Activated T-helper 1 cell treated with Interleukin-2 at 50 U/mL for 16 hours (primary cell): ENCODE data around the gene TP53I3.
"Not testable (repeated sequence)": the region's sequence is repeated elsewhere in the genome, so short reads cannot be mapped to it uniquely, and the experiment has no call there.

ENCODE experiments used
- DNase-seq: peaks from one replicate; pipeline ENCODE4 v3.0.0-alpha.2; 2020; ENCODE audit warnings: low read depth

The TP53I3 gene

DNA sequence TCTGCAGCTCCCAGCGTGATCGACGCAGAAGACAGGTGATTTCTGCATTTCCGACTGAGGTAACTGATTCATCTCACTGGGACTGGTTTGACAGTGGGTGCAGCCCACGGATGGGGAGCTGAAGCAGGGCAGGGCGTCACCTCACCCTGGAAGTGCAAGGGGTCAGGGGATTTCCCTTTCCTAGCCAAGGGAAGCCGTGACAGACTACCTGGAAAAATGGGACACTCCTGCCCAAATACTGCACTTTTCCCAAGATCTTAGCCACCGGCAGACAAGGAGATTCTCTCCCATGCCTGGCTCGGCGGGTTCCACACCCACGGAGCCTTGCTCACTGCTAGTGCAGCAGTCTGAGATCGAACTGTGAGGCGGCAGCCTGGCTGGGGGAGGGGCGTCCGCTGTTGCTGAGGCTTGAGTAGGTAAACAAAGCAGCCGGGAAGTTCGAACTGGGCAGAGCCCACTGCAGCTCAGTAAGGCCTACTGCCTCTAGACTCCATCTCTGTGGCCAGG lies 10.6 kb upstream of the TP53I3 start:
- not testable (repeated sequence) for DNase-seq

DNA sequence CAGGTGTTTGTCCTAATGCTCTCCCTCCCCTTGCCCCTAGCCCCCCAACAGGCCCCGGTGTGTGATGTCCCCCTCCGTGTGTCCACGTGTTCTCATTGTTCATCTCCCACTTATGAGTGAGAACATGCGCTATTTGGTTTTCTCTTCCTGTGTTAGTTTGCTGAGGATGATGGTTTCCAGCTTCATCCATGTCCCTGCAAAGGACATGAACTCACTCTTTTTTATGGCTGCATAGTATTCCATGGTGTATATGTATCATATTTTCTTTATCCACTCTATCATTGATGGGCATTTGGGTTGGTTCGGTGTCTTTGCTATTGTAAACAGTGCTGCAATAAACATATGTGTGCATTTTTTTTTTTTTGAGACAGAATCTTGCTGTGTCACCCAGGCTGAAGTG lies 8.6 kb upstream of the TP53I3 start:
- DNase-seq, result not testable (repeated sequence)

DNA sequence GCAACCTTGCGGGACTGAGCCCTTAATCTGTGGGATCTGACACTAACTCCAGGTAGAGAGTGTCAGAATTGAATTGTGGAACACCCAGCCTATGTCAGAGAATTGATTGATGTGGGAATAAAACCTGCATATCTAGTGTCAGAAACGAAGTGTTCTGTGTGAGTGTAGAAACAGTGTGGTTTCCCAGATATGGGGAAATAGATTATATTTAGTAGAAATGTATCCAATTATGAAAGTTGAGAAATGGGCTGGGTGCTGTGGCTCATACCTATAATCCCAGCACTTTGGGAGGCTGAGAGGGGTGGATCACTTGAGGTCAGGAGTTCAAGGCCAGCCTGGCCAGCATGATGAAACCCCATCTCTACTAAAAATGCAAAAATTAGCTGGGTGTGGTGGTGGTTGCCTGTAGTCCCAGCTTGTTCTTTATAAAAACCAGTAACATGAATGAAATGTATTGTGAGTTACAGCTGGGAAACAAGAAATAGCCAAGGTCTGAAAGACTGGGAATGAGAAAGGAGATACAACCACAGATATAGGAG lies 4.3 kb upstream of the TP53I3 start:
- no peak for DNase-seq

DNA sequence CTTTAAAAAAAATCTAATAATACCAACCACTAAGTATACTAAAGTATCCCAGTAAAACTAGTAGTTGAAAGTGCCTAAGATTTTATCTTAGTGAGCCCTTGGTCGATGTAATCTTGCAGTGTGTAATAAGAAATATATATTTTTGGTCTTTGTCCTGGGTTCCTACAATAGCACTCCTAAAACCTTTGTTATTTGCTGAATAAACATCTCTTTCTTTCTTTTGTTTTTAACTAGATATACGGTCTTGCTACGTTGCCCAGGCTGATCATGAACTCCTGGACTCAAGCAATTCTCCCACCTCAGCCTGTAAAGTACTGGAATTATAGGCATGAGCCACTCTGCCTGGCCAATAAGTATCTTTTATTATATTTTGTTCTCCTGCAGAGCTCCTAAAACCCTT lies 2.4 kb upstream of the TP53I3 start:
- no peak for DNase-seq

DNA sequence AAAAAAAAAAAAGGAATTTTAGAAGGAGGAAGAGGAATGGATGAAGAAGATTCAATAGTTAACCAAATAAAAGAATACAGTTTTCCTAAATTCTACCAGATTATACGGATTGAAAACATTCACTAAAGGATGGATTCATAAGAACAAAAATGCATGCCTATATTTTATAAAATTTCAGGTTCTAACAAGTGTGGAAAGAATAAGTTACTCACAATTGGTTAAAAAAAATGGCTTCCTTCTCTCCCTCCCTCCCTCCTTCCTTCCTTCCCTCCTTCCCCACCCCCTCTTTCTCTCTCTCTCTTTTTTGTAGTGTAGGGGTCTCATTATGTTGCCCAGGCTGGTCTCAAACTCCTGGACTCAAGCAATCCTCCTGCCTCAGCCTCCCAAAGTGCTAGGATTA lies 1.6 kb upstream of the TP53I3 start:
- no peak for DNase-seq

DNA sequence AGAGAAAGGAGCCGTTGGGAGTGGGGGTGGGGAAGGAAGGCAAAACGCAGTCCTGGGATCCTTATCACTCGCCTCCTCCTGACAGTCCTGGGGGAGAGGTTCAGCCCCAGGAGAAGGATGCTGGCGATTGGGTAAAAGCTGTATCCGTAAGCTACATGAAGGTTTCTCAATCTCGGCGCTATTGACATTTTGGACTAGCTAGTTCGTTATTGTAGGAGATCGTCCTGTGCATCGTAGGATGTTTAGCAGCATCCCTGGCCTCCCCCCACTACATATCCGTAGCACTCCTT lies 511 bp upstream of the TP53I3 start:
- no peak for DNase-seq

DNA sequence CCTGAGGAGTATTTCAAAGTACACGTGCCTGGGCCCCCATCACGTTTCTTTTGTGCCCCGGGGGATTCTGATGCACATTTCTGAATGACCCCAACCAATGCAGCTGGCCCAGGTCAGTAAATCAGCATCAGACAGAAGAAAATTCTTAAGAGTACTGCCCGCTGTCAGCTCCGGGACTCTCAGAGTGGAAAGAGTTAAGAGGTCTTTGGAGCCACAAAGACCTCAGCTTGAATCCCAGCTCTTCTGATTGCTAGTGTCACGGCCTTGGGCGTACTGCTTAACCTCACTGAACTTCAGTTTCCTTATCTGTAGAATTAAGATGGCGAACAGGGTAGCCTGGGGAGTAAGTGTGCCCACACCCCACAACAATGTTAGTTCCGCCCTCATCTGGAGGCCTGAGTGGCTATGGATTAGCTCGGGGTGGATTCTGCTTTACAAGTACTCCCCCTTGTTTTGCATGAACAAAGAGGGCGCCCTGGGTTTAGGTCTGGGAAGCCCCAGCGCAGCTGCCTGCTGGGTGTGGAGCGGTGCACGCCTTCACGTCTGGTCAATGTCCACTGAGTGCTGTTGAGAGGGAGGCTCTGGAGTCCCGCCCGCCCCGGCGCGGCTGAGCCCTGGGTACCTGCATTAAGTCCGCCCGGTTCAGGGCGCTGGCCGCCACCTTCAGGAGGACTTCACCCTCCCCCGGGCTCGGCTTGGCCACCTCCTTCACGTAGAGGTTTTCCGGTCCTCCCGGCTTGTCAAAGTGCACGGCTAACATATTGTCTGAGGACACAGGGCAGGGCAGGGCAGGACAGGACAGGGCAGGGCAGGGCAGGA lies 858 bp downstream of the TP53I3 start:
- DNase-seq, result no peak

DNA sequence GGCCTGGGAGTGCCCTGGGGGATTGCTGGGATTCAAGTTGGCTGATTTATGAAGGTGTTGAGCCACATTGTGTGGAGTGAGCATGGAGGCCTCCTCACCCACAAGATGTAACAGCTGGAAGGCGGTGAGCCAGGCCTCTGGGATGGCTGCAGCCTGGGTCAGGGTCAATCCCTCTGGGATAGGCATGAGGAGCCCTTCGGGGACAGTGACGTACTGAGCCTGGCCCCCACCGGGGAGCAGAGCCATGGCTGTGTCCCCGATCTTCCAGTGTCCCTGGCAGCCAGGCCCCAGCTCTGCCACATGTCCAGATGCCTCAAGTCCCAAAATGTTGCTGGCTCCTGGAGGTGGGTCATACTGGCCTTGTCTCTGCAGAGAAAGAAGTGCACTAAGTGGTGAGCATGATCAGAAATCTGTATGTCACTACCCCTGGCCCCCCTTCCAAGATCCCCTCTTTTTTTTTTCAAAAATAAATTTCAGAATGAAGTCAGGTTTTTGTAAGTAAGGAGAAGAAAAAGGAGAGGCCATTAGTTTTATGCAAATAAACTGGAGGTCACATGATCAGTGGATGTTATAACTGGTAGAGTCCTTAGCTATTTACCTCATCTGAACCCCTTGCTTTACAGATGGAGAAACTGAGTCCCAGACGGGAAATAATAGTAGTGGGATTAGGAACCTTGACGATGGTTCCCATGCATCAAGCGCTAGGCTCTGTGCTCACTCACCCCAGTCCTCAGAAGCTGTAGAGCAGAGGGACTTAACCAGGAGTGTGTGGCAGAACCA lies 1.7 kb downstream of the TP53I3 start:
- DNase-seq, result no peak

DNA sequence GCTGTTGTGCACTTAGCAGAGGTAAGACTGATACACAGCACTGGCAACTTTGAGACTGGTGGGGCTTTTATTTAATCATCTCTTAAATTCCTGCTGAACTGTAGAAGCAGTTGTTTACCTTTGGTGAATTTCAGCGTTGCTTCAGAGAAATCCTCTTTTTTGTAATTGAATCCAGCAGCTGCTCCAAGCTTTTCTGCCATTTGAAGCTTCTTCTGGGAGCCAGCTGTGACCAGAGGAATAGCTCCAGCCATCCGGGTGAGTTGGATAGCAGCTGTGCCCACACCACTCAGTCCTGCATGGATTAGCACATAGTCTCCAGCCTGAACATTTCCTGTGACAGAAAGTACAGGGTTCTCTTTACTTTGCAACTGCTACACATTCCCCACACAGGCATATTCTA lies 3.9 kb downstream of the TP53I3 start:
- DNase-seq, result no peak

DNA sequence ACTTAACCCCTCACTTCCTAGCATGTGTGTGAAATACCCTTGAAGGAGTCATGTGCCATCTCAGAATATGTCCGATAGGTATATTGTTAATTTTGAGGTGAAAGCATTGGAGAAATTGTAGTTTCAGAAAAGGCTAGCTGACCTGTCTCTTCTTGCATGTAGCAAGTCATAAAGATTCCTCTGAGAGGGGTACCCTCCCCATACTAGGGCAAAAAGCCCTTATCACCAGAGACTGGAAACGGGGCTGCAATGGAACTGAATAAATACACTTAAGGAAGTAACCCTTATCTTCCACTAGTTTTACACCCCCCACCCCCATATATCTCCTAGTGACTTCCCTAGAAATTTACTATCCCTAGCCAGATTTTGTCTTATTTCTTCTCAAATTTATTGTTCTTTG lies 6.8 kb downstream of the TP53I3 start:
- DNase-seq, result no peak

DNA sequence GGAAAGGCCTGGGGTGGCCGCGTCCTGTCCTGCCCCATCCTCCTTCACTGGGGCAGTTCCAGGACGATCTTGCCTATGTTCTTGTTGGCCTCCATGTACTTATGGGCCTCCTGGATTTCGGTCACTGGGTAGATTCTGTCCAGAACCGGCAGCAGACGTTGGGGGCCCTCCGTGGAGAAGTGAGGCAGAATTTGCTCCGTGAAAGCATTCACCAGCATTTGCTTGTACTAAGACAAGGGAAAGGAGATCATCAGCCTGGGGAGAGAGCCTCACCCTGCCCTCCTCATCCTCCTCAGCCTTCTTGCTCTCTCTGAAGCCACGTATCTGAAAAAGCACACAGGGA lies 7.1 kb downstream of the TP53I3 start:
- DNase-seq, result no peak

DNA sequence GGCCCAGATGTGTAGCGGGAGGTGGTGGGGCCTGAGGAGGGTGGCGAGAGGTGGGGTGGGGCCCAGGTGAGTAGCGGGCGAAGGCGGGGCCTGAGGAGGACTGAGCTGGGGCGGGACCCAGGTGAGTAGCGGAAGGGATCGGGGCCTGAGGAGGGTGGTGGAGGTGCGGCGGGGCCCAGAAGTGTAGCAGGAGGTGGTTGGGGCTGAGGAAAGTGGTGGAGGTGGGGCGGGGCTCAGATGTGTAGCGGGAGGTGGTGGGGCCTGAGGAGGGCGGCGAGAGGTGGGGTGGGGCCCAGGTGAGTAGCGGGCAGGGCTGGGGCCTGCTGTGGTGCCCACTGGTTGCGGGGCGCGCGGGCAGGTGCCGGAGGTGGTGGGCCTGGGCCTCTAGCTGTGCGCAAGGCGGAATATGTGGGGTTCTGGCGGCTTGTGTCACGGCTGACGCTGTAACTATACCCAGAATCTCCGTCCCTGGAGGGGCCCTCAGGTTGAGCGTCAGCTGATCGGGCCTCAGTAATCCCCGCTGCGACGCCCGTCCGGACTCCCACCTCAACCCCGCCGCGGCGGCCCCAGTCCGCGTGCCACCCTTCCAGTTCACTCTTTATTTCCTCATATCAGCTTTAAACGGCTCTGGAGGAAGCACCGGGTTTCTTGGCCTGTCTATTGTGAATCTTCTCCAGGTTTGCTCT lies 7.6 kb downstream of the TP53I3 start:
- no peak for DNase-seq

DNA sequence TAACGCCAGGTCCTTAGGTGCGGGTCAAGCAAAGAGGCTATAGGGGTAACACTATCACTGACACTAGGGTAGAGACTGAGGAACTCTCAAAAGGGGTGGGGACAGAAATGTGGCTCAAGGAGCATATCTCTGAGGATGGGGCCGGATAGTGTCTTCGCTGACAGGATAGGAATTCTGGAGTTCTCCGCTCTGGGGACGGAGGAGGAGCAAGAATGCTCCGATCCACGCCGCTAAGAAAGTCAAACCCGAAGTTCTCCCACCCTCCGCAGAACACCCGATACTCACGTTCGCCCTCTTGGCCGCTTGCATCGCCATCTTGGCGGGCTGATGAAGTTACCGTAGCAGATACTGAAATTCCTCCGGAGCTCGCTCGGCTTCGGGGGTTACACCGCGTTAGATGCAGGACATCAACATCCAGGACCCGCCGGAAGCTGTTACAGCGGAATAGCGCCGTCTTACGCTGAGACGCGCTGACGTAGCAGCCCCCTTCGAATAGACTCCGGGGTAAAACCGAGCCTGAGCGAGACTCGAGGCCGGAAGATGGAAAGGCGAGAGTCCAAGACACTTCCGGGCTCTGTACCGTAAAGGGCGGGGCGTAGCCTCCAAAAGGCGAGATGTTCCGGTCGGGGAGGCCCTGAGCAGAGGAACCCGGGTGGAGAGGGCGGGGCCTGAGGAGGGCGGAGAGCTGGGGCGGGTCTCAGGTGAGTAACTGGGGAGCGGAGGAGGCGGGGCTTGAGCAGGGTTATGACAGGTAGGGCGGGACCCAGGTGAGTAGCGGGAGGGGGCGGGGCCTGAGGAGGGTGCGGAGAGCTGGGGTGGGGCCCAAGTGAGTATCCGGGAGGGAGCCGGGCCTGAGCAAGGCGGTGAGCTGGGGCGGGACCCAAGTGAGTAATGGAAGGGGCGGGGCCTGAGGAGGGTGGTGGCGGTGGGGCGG lies 8.5 kb downstream of the TP53I3 start, which contains the start of gene SF3B6:
Gene SF3B6, minus strand, starts transcription at position 412 of the 934 bp plus-strand sequence. Its CDS starts 97 bp downstream, at position 315.
- DNase-seq, result peak; percentile 98

DNA sequence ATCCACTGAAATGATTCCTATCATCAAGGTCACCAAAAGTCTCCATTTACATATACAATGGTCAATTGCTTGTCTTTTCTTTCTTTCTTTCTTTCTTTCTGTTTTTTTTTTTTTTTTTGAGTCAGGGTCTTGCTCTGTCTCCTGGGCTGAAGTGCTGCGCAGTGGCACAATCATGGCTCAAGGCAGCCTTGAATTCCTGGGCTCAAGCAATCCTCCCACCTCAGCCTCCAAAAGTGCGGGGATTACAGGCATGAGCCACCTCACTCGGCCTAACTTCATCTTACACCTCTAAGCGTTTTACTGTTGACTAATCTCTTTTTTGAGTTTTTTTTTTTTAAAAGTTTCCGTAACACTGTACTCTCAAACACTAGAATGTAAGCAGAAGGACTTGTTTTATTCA lies 9.4 kb downstream of the TP53I3 start:
- no peak for DNase-seq

DNA sequence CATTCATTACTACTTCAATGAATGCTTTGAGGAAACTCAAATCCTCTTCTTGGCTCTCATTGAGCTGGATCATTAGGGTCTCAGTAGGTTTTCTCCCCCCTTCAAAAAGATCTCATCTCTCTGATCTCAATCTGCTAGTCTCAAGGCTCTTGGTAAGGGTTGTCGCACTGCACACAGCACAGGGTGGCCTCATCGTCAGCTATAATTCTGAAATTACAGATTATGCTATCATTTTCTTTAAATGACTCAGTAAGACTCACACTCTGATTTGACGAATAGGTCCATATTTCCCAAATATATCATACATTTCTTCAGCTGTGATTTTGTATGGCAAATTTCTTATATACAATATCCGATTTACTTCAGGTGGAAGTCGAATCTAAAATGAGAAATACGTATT lies 10.8 kb downstream of the TP53I3 start:
- DNase-seq, result no peak

DNA sequence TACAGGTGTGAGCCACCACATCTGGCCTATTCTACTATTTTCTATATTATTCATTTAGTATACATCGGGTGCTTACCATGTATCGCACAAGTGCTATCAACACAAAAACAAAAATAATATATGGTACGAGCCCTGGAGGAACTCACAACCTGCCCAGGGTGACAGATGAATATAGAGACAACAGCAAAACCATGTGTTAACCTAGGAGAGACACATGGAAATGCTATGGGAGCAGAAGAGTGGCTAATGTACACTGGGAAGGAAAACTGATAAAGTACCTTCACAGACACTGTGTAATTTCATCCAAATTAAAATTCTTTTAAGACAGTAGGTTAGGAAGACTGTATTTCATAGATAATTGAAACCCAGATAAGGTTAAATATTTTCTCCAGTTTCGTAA lies 12.4 kb downstream of the TP53I3 start:
- DNase-seq, result no peak

DNA sequence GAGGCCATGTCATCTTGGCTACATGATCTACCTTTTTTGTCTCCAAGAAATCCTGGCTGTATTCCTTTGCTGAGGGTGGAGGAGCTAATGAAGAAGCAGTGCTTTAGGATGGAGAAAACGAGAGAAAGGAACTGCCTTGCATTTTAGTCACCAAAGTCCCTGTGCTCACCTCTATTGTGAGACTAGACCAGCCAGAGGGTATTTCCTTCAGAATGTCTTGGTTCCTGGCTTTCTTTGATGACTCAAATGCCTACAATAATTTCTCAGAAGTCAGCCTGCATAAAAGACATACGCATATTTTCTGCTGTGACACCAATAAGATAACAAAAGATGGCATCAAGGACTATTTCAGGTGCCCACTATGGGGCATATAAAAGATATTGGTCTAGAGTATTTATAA lies 19.3 kb downstream of the TP53I3 start:
- no peak for DNase-seq

DNA sequence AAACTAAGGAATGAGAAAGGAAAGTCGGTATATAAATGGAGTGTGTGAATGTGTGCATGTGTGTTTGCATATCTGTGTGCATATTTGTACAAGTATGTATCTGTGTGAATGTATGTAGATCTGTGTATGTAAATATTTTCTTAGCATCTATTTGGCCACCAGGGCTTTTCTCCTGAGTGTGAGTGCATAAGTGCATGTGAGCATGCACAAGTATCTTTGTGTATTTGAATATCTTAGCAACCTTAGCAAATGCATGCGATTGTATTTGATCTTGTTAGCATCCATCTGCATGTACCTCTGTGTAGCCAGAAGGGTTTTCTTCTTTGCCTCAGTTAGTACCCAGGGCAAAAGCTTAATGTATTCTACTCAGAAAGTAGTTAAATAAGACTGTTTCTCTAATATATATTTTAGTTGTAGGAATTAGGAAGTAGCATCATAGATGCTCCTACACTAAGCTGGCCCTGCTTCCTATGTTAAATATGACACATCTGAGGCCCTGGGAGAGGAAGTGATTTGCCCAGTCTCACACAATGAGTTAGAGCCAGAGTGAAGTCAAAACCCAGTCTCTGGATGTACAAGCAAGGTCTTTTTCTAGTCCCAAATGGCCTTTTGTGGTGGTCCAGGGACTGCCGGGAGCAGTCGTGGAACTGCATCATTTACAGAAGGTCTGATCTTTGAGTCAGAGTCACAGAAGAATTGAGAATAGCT lies 25.9 kb downstream of the TP53I3 start:
- DNase-seq, result no peak

DNA sequence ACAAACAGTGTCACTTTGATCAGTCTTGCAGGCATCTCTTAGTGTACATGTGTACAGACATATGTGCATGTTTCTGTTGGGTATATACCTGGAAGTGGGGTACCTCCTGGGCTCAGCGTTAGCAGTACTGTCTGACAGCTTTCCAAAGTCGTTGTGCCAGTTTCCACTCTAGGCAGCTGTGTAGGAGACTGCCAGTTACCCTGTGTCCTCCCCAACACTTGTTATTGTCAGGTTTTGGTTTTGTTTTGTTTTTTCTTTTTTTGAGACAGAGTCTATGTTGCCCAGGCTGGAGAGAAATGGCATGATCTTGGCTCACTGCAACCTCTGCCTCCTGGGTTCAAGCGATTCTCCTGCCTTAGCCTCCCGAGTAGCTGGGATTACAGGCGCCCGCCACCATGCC lies 28.9 kb downstream of the TP53I3 start:
- DNase-seq, result no peak

DNA sequence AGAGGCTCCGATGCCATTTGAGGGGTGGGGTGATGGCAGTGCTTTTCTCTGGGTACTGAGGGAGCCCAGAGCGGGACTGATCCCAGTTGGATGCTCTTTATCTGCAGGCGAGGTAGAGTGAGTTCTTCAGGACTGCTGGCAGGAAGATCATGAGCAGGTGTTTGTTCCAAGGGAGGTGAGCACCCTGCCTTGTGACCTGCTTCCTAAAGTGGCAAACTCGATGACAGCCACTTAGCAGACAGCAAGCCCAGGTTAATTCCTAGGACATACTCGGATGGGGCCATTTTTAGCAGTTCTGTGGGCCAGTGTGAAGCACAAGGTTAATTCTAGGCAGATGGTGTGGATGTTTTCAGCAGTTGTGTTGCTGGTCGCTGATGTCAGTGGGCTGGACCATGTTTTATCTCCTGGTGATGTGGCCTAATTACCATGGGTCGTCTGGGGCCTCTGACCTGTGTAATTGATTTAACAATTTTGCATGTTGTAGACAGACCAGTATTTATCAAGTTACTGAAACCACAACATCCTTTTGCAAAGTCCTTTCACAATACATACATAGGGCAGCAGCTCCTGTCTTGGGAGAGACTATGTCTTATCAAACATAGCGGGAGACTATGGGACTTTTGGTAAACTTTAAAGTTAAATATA lies 30.1 kb downstream of the TP53I3 start:
- DNase-seq, result no peak
